Measurements from ENCODE around the gene NOSTRIN. TPM values are rescaled to one million over a fixed set of nuclear protein-coding genes. Genes with fewer than 3 reads are reported as not detected.

NOSTRIN gene
- polyA plus RNA-seq, 1 experiment, result not detected

- peak overlapping the region; percentile 27 for H3K4me3 ChIP-seq (ENCODE audit: low read depth, low read length)
- no peak for DNase-seq (ENCODE audit: low read depth)
- peaks cover 16% of the 10 kb centered on the region for H3K27me3 ChIP-seq (ENCODE audit: control insufficient read depth, insufficient read depth, low read length)
- H3K36me3 ChIP-seq (ENCODE audit: control insufficient read depth, insufficient read depth, low read length), result no peaks in the 10 kb centered on the region
- CTCF ChIA-PET, result interaction anchor here (1.3 kb wide), 1 partner anchor 139 kb away, joined by 6 read pairs; no protein-coding TSS in a partner anchor
- no peak for TF ChIP-seq CTCF (IDR thresholded peaks at IDR 0.05; ENCODE audit: insufficient read depth, low read depth, low read length)
- POLR2A ChIA-PET, result no interaction called here
These were observed 110.5 kb downstream of the NOSTRIN start for GRCh38 chr2:168912901-168913369.

- POLR2A ChIA-PET, result no interaction called here
- Histone ChIP-seq H3K27me3 (ENCODE audit: control insufficient read depth, insufficient read depth, low read length) (peaks cover 15% of the 10 kb centered on the region), H3K4me3 (ENCODE audit: low read depth, low read length) (no peak overlapping the region), H3K36me3 (ENCODE audit: control insufficient read depth, insufficient read depth, low read length) (no peaks in the 10 kb centered on the region)
- no peak for TF ChIP-seq CTCF (IDR thresholded peaks at IDR 0.05; ENCODE audit: insufficient read depth, low read depth, low read length)
- CTCF ChIA-PET, result no interaction called here
- DNase-seq (ENCODE audit: low read depth), result no peak
These were observed 111.1 kb downstream of the NOSTRIN start for GRCh38 chr2:168913495-168913894.

Other genes starting within 250 kb of the NOSTRIN start
- gene SPC25, start 87.8 kb downstream of the NOSTRIN start, polyA plus RNA-seq (2011; rRNA removed), result 4.8 and 9.5 TPM in 2 replicates
- not detected in 2 replicates for gene G6PC2, start 98.7 kb downstream of the NOSTRIN start, polyA plus RNA-seq (2011; rRNA removed)
- not detected in 2 replicates for gene ABCB11, start 228.7 kb downstream of the NOSTRIN start, polyA plus RNA-seq (2011; rRNA removed)